ENCODE data around the gene SSNA1. TPM values are rescaled to one million over a fixed set of nuclear protein-coding genes. Genes with fewer than 3 reads are reported as not detected.
A peak's percentile ranks its signal among the peaks of the same experiment; 100 is the strongest.

Gene SSNA1
- total RNA-seq, 1 donor from 2014 or later: 58.1 TPM

GRCh38 chr9:137166380-137167229 is 21.9 kb upstream of the SSNA1 start:
- TF ChIP-seq CTCF (IDR thresholded peaks at IDR 0.05): no peak
- Mint-ChIP-seq H3K4me3 (ENCODE audit: unreplicated experiment) (no peak overlapping the region), H3K27me3 (ENCODE audit: unreplicated experiment) (peaks cover 25% of the 10 kb centered on the region), H3K9me3 (ENCODE audit: unreplicated experiment) (no peaks in the 10 kb centered on the region), H3K36me3 (ENCODE audit: unreplicated experiment) (no peaks in the 10 kb centered on the region), H3K27ac (ENCODE audit: unreplicated experiment) (no peak overlapping the region), H3K4me1 (ENCODE audit: unreplicated experiment) (peaks cover 5% of the 10 kb centered on the region)
- no peak for DNase-seq (ENCODE audit: extremely low spot score, unreplicated experiment)

GRCh38 chr9:137167277-137167746 is 21.2 kb upstream of the SSNA1 start:
- DNase-seq (ENCODE audit: extremely low spot score, unreplicated experiment): no peak
- Mint-ChIP-seq H3K9me3 (ENCODE audit: unreplicated experiment) (no peaks in the 10 kb centered on the region), H3K4me3 (ENCODE audit: unreplicated experiment) (no peak overlapping the region), H3K4me1 (ENCODE audit: unreplicated experiment) (peaks cover 5% of the 10 kb centered on the region), H3K27ac (ENCODE audit: unreplicated experiment) (no peak overlapping the region), H3K36me3 (ENCODE audit: unreplicated experiment) (no peaks in the 10 kb centered on the region), H3K27me3 (ENCODE audit: unreplicated experiment) (peaks cover 25% of the 10 kb centered on the region)
- TF ChIP-seq CTCF (IDR thresholded peaks at IDR 0.05): no peak

GRCh38 chr9:137167747-137168572 is 20.5 kb upstream of the SSNA1 start:
- TF ChIP-seq CTCF (IDR thresholded peaks at IDR 0.05): no peak
- Mint-ChIP-seq H3K9me3 (ENCODE audit: unreplicated experiment) (no peaks in the 10 kb centered on the region), H3K4me3 (ENCODE audit: unreplicated experiment) (peak overlapping the region; percentile 38), H3K27me3 (ENCODE audit: unreplicated experiment) (peaks cover 25% of the 10 kb centered on the region), H3K36me3 (ENCODE audit: unreplicated experiment) (no peaks in the 10 kb centered on the region), H3K27ac (ENCODE audit: unreplicated experiment) (no peak overlapping the region), H3K4me1 (ENCODE audit: unreplicated experiment) (peaks cover 5% of the 10 kb centered on the region)
- no peak for DNase-seq (ENCODE audit: extremely low spot score, unreplicated experiment)

- Mint-ChIP-seq H3K36me3 (ENCODE audit: unreplicated experiment) (no peaks in the 10 kb centered on the region), H3K27ac (ENCODE audit: unreplicated experiment) (no peak overlapping the region), H3K27me3 (ENCODE audit: unreplicated experiment) (peaks cover 23% of the 10 kb centered on the region), H3K4me1 (ENCODE audit: unreplicated experiment) (peaks cover 5% of the 10 kb centered on the region), H3K9me3 (ENCODE audit: unreplicated experiment) (no peaks in the 10 kb centered on the region), H3K4me3 (ENCODE audit: unreplicated experiment) (peak overlapping the region; percentile 55)
- no peak for DNase-seq (ENCODE audit: extremely low spot score, unreplicated experiment)
- TF ChIP-seq CTCF (IDR thresholded peaks at IDR 0.05): no peak
Observed at GRCh38 chr9:137168573-137168903, 19.9 kb upstream of the SSNA1 start.

Data from osteocyte (in vitro differentiated cells).